ENCODE data around the gene KIF2C. TPM values are rescaled to one million over a fixed set of nuclear protein-coding genes. Genes with fewer than 3 reads are reported as not detected.

KIF2C gene
- polyA plus RNA-seq, 1 of the 3 experiments (the other 2 are of a cell fraction), result 20.7 TPM

- Histone ChIP-seq H3K27ac (ENCODE audit: low read depth in 2 of 2, low read length in 1 of 2) (no peak overlapping the region), H3K9me2 (no peaks in the 10 kb centered on the region), H3K9ac (no peak overlapping the region), H3K4me2 (no peak overlapping the region), H2AFZ (ENCODE audit: low read depth) (no peak overlapping the region), H4K20me1 (ENCODE audit: insufficient read depth) (no peaks in the 10 kb centered on the region), H3K27me3 (ENCODE audit: insufficient read depth) (no peaks in the 10 kb centered on the region), H3F3A (replicated peaks; ENCODE audit: insufficient read depth) (peaks cover 19% of the 10 kb centered on the region), H3K36me3 (replicated peaks in 1 of 2; ENCODE audit: control insufficient read depth in 1 of 2, insufficient read depth in 2 of 2, low read length in 1 of 2) (no peaks in the 10 kb centered on the region), H3K9me3 (no peaks in the 10 kb centered on the region), H3K4me3 (ENCODE audit: low read depth in 2 of 2, low read length in 1 of 2) (no peak overlapping the region), H3K79me2 (ENCODE audit: insufficient read depth) (no peaks in the 10 kb centered on the region), H3K4me1 (ENCODE audit: control insufficient read depth in 1 of 2, insufficient read depth in 2 of 2, low read depth in 1 of 2, low read length in 1 of 2) (no peaks in the 10 kb centered on the region)
- no peak for DNase-seq
- ChIA-PET POLR2A (no interaction called here), CTCF (interaction anchor here (1.8 to 7.8 kb wide), 3 partner anchors 10 to 21 kb away, joined by 5 to 52 read pairs (median 9); partner anchors contain the start of gene RNU5D-1)
- TF ChIP-seq NFIC (IDR thresholded peaks at IDR 0.05; ENCODE audit: borderline replicate concordance), result no peak
- TF ChIP-seq MEF2A (IDR thresholded peaks at IDR 0.05; ENCODE audit: borderline replicate concordance, low read depth), result no peak
- no peak for TF ChIP-seq RFX5 (IDR thresholded peaks at IDR 0.05; ENCODE audit: low read length)
- TF ChIP-seq EZH2phosphoT487 (IDR thresholded peaks at IDR 0.05; ENCODE audit: borderline replicate concordance, low read depth), result no peak
- no peak for TF ChIP-seq JUND (IDR thresholded peaks at IDR 0.05)
- TF ChIP-seq FOXM1 (IDR thresholded peaks at IDR 0.05; ENCODE audit: low read depth), result no peak
- TF ChIP-seq RAD21 (IDR thresholded peaks at IDR 0.05; ENCODE audit: low read length), result no peak
- TF ChIP-seq SIN3A (IDR thresholded peaks at IDR 0.05; ENCODE audit: borderline replicate concordance, low read depth, low read length), result no peak
- TF ChIP-seq YY1 (IDR thresholded peaks at IDR 0.05; ENCODE audit: low read depth), result no peak
- no peak for TF ChIP-seq MAX (IDR thresholded peaks at IDR 0.05; ENCODE audit: low read depth)
- TF ChIP-seq EP300 (IDR thresholded peaks at IDR 0.05; ENCODE audit: borderline replicate concordance in 1 of 2, low read depth in 1 of 2, low read length in 1 of 2), result no peak
- TF ChIP-seq POLR2AphosphoS5 (IDR thresholded peaks at IDR 0.05; ENCODE audit: low read depth, low read length), result no peak
- WGBS (ENCODE audit: low lambda C conversion rate), result 80% methylated on average over 5 of the region's 6 CpGs
Observed at GRCh38 chr1:44718091-44718490, 21.5 kb upstream of the KIF2C start.

- DNase-seq, result no peak
Observed at GRCh38 chr1:44719318-44719717, 20.3 kb upstream of the KIF2C start.

More at GRCh38 chr1:44719318-44719717, 20.3 kb upstream of the KIF2C start:
- no peaks in the 10 kb centered on the region for H3K9me2 ChIP-seq
- no peaks in the 10 kb centered on the region for H3K36me3 ChIP-seq (replicated peaks in 1 of 2; ENCODE audit: control insufficient read depth in 1 of 2, insufficient read depth in 2 of 2, low read length in 1 of 2)
- no peak overlapping the region for H3K4me2 ChIP-seq
- no peak overlapping the region for H2AFZ ChIP-seq (ENCODE audit: low read depth)
- peaks cover 19% of the 10 kb centered on the region for H3F3A ChIP-seq (replicated peaks; ENCODE audit: insufficient read depth)
- TF ChIP-seq REST (IDR thresholded peaks at IDR 0.05; ENCODE audit: low read depth, low read length), result peak; percentile 56; the same call in 1 of the 2 replicates
- TF ChIP-seq FOXJ3 (CRISPR knock-in tag; IDR thresholded peaks at IDR 0.05), result no peak
- TF ChIP-seq FOSL2 (IDR thresholded peaks at IDR 0.05; ENCODE audit: borderline replicate concordance, low read depth), result no peak
- POLR2A ChIA-PET, result no interaction called here
- H3K4me3 ChIP-seq (ENCODE audit: low read depth in 2 of 2, low read length in 1 of 2), result no peak overlapping the region
- CTCF ChIA-PET, result interaction anchor here (7.8 kb wide), 1 partner anchor 10 kb away, joined by 52 read pairs; the partner anchor contains the start of gene RNU5D-1
- no peaks in the 10 kb centered on the region for H4K20me1 ChIP-seq (ENCODE audit: insufficient read depth)
- WGBS (ENCODE audit: low lambda C conversion rate), result 89% methylated on average over 4 of the region's 5 CpGs
- H3K79me2 ChIP-seq (ENCODE audit: insufficient read depth), result no peaks in the 10 kb centered on the region
- H3K9me3 ChIP-seq, result no peaks in the 10 kb centered on the region
- H3K9ac ChIP-seq, result no peak overlapping the region
- H3K27ac ChIP-seq (ENCODE audit: low read depth in 2 of 2, low read length in 1 of 2), result no peak overlapping the region
- H3K4me1 ChIP-seq (ENCODE audit: control insufficient read depth in 1 of 2, insufficient read depth in 2 of 2, low read depth in 1 of 2, low read length in 1 of 2), result no peaks in the 10 kb centered on the region
- H3K27me3 ChIP-seq (ENCODE audit: insufficient read depth), result no peaks in the 10 kb centered on the region
